ENCODE results near the gene BMPER.

Gene BMPER

GRCh38 chr7:34191771-34192479 lies 286.6 kb downstream of the BMPER start:
- no peak for DNase-seq

- no peak for DNase-seq
Measured at GRCh38 chr7:34192906-34193305, 287.6 kb downstream of the BMPER start.

DNA sequence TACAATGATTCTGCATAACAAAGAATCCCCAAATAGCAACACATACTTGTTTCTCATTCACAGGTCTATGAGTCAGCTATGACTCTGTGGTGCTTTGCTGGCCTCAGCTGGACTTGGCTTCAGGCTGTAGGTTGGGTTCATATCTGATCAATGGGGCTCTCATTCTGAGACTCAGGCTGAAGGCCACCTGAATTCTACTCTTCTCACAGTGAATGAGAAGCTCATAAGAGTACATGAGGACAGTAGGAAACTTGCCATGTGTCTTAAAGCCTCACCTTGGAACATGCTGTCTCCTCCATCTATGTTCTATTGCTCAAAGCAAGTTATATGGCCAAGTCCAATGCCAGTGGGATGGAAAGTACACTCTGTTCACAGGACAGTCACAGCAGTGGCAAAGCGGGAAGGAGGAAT lies 292.9 kb downstream of the BMPER start:
- DNase-seq, result no peak

Data from Kasumi-1 (cell line).